K562 (cell line): ENCODE measurements around the gene MCAT.

Experiments used
- EP300 ChIP-seq: IDR thresholded peaks from 2 replicates; pipeline ENCODE4 v1.6.1; 2012; ENCODE audit warnings: low read length, improper control_type of control experiment
- ZNF239 ChIP-seq: fragments of 250-450 bp; sonication (Bioruptor Pico); IDR thresholded peaks from 2 replicates; pipeline ENCODE4 v1.4.0; 2020; ENCODE audit warnings: mild to moderate bottlenecking
- TF ChIP-seq, protein P1 (sequence below): fragments of 450-650 bp; IDR thresholded peaks from 2 replicates; pipeline ENCODE4 v1.6.1; 2017; ENCODE audit warnings: mild to moderate bottlenecking, moderate library complexity

DNA sequence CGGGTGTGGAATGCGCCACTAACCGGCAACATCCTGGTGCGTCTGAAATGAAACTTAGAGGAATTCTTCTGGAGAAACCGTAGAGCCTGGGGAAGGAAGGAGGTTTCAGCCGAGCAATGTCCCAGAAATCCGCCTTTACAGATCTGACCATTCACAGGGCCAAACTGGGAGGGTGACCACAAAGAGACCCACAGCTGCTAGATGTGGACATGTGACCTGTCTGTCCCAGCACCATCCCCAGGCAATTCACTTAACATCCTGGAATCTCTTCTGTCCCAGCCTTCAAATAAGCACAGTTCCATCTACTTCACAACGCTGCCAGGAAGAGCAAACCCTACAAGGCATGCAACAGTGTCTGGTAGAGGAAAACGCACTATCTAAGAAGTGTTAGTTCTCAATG lies 9.8 kb downstream of the MCAT start:
- TF ChIP-seq ZNF239: no peak
- TF ChIP-seq, protein P1, sequence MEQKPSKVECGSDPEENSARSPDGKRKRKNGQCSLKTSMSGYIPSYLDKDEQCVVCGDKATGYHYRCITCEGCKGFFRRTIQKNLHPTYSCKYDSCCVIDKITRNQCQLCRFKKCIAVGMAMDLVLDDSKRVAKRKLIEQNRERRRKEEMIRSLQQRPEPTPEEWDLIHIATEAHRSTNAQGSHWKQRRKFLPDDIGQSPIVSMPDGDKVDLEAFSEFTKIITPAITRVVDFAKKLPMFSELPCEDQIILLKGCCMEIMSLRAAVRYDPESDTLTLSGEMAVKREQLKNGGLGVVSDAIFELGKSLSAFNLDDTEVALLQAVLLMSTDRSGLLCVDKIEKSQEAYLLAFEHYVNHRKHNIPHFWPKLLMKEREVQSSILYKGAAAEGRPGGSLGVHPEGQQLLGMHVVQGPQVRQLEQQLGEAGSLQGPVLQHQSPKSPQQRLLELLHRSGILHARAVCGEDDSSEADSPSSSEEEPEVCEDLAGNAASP: no peak
- no peak for TF ChIP-seq EP300
